Endothelial cell of umbilical vein (primary cell): ENCODE data around the gene SLC4A11. TPM values are rescaled to one million over a fixed set of nuclear protein-coding genes. Genes with fewer than 3 reads are reported as not detected.

ENCODE experiments used
- BruUV-seq: library from RNA; stranded (reverse); fragments of 400-500 nt; replicated peaks from 2 replicates; lab custom pipeline; 2021; lab: Mats Ljungman, UMichigan
- CTCF ChIA-PET: fragments of 300-600, 350-600 bp; sonication (Branson Sonifier 250); formaldehyde crosslinking; loops from one replicate; lab custom pipeline; 2021; ENCODE audit warnings: antibody characterized with exemption, inconsistent platforms; lab: Charles Lee
- POLR2A ChIA-PET: fragments of 300-600, 350-600 bp; sonication (Branson Sonifier 250); formaldehyde crosslinking; loops from one replicate; lab custom pipeline; 2021; ENCODE audit warnings: antibody characterized with exemption, inconsistent platforms; lab: Charles Lee
- DNase-seq: peaks from one replicate; pipeline ENCODE4 v3.0.0-alpha.2; 2011; ENCODE audit warnings: low read depth, low spot score
- FAIRE-seq: peaks from 2 replicates; lab custom pipeline; 2011; peaks lifted over from hg19 to GRCh38; lab: Jason Lieb, UNC
- H2AFZ ChIP-seq: 2 replicates; pipeline ENCODE4 v1.6.0; 2012; ENCODE audit warnings: low read depth, low read length, control low read depth, inconsistent platforms
- H3K27ac ChIP-seq: 2 replicates; pipeline ENCODE4 v1.5.1; 2011; ENCODE audit warnings: low read depth, mild to moderate bottlenecking, control low read depth, low read length, moderate library complexity; ENCODE audit not compliant: insufficient read depth
- H3K27me3 ChIP-seq, 2 experiments: 2 replicates each; pipeline versions ENCODE4 v1.6.0 to v1.6.1; 2011; ENCODE audit warnings: low read length in 2 of 2, mixed read lengths in 1 of 2; ENCODE audit not compliant: control insufficient read depth in 2 of 2, insufficient read depth in 2 of 2
- H3K36me3 ChIP-seq, 2 experiments: 2 replicates in 1 of 2; 3 replicates in 1 of 2; pipeline ENCODE4 v1.5.1; 2011; ENCODE audit warnings: low read length in 2 of 2, mild to moderate bottlenecking in 1 of 2, moderate library complexity in 1 of 2; ENCODE audit not compliant: control insufficient read depth in 2 of 2, insufficient read depth in 2 of 2; ENCODE audit errors: extremely low read depth in 1 of 2
- H3K4me1 ChIP-seq: 3 replicates; pipeline ENCODE4 v1.5.1; 2011; ENCODE audit warnings: mild to moderate bottlenecking, low read length; ENCODE audit not compliant: control insufficient read depth, insufficient read depth; ENCODE audit errors: extremely low read depth
- H3K4me2 ChIP-seq: 2 replicates; pipeline ENCODE4 v1.6.1; 2011; ENCODE audit warnings: low read length, control low read depth, mixed read lengths; ENCODE audit not compliant: insufficient read depth
- H3K4me3 ChIP-seq, 3 experiments: fragments of 200-600 bp in 1 of 3; sonication (generic), shearing (Covaris generic) in 1 of 3; replicated peaks in 1 of 3; 2 replicates each; pipeline ENCODE4 v1.5.1; 2011 to 2016; ENCODE audit warnings: control low read depth in 3 of 3, low read length in 3 of 3, mild to moderate bottlenecking in 2 of 3, inconsistent platforms in 1 of 3, low read depth in 1 of 3, moderate library complexity in 1 of 3; ENCODE audit not compliant: insufficient read depth in 1 of 3
- H3K79me2 ChIP-seq: 2 replicates; pipeline ENCODE4 v1.6.0; 2012; ENCODE audit warnings: low read length, inconsistent platforms; ENCODE audit not compliant: control insufficient read depth, insufficient read depth
- H3K9ac ChIP-seq: replicated peaks from 2 replicates; pipeline ENCODE3; 2011; ENCODE audit warnings: low read length, control low read depth; ENCODE audit not compliant: insufficient read depth; ENCODE audit errors: extremely low read depth
- H3K9me1 ChIP-seq: replicated peaks from 3 replicates; pipeline ENCODE4 v1.6.0; 2011; ENCODE audit warnings: mild to moderate bottlenecking, low read length; ENCODE audit not compliant: control insufficient read depth, insufficient read depth; ENCODE audit errors: extremely low read depth
- H3K9me3 ChIP-seq: replicated peaks from 2 replicates; pipeline ENCODE4 v1.5.1; 2012; ENCODE audit warnings: low read length, inconsistent platforms; ENCODE audit not compliant: control insufficient read depth, insufficient read depth
- H4K20me1 ChIP-seq: replicated peaks from 2 replicates; pipeline ENCODE3; 2011; ENCODE audit warnings: mild to moderate bottlenecking, low read length; ENCODE audit not compliant: control insufficient read depth, insufficient read depth; ENCODE audit errors: extremely low read depth
- CTCF ChIP-seq, 2 donors: IDR thresholded peaks; 1 replicate in 1 of 2; 2 replicates in 1 of 2; pipeline ENCODE4 v1.5.1; 2011; ENCODE audit warnings: low read length in 2 of 2, mild to moderate bottlenecking in 2 of 2, moderate library complexity in 2 of 2, control low read depth in 1 of 2, inconsistent platforms in 1 of 2, low read depth in 1 of 2; ENCODE audit not compliant: insufficient read depth in 1 of 2; ENCODE audit errors: extremely low read depth in 1 of 2
- EZH2 ChIP-seq: IDR thresholded peaks from 2 replicates; pipeline ENCODE4 v1.6.1; 2012; ENCODE audit warnings: borderline replicate concordance, low read depth, mild to moderate bottlenecking, moderate library complexity, low read length, inconsistent platforms; ENCODE audit not compliant: severe bottlenecking
- FOS ChIP-seq: IDR thresholded peaks from 2 replicates; pipeline ENCODE4 v1.6.1; 2011; ENCODE audit warnings: mild to moderate bottlenecking, low read length, moderate library complexity, borderline replicate concordance; ENCODE audit not compliant: insufficient read depth
- GATA2 ChIP-seq: IDR thresholded peaks from 2 replicates; pipeline ENCODE4 v1.7.0; 2011; ENCODE audit warnings: low read depth, mild to moderate bottlenecking, moderate library complexity, mixed read lengths, low read length; ENCODE audit not compliant: insufficient read length, insufficient read depth
- JUN ChIP-seq: IDR thresholded peaks from 2 replicates; pipeline ENCODE4 v1.6.1; 2011; ENCODE audit warnings: borderline replicate concordance, low read depth; ENCODE audit not compliant: insufficient read length, insufficient read depth
- MAX ChIP-seq: IDR thresholded peaks from 2 replicates; pipeline ENCODE4 v1.6.1; 2011; ENCODE audit not compliant: insufficient read depth, insufficient read length
- MYC ChIP-seq: IDR thresholded peaks from one replicate; pipeline ENCODE4 v1.6.1; 2011; ENCODE audit warnings: mild to moderate bottlenecking, low read depth, low read length
- POLR2A ChIP-seq: IDR thresholded peaks from 2 replicates; pipeline ENCODE4 v1.6.1; 2012; ENCODE audit warnings: low read depth, mild to moderate bottlenecking, control low read depth, low read length
- POLR2AphosphoS5 ChIP-seq: IDR thresholded peaks from 2 replicates; pipeline ENCODE4 v1.6.1; 2012; ENCODE audit warnings: low read depth, mild to moderate bottlenecking, control low read depth, low read length, moderate library complexity; ENCODE audit not compliant: insufficient read depth
- dilution Hi-C: fragments of 300-500 bp; cut with MboI; formaldehyde crosslinking; loops from one replicate; pipeline ENCODE4 v1.15.0; 2019; ENCODE audit warnings: low sequenced_read_pairs; ENCODE audit not compliant: extremely low pct_ligation_motif_present
- intact Hi-C: fragments of 100-400 bp; cut with micrococcal nuclease; formaldehyde crosslinking; loops from one replicate; pipeline ENCODE4 v1.10.0; 2022
- polyA plus RNA-seq, 4 experiments: library from polyadenylated mRNA; depleted of rRNA in 3 of 4; stranded (reverse) in 3 of 4; unstranded in 1 of 4; fragments of >200 nt; gene quantifications; 2 replicates each; pipeline versions ENCODE4 v1.2.1 to v1.2.3, GENCODE V29; 2011 to 2012; ENCODE audit warnings: missing spikeins in 1 of 4
- total RNA-seq: library from RNA; stranded (reverse); gene quantifications from 2 replicates; pipeline ENCODE4 v1.2.3, GENCODE V29; 2021

SLC4A11 gene
- total and polyA plus RNA-seq, 2 donors (not counting 3 experiments of a cell fraction or from before 2014, with no cell fraction given), result 5.7 to 10.2 TPM

- DNase-seq (no peak), FAIRE-seq (no peak)
Observed at GRCh38 chr20:3273371-3273770, 34.4 kb upstream of the SLC4A11 start.

More at GRCh38 chr20:3273371-3273770, 34.4 kb upstream of the SLC4A11 start:
- Histone ChIP-seq H2AFZ (no peak overlapping the region), H3K9ac (no peak overlapping the region), H3K4me2 (no peak overlapping the region), H3K9me3 (no peaks in the 10 kb centered on the region), H3K4me1 (no peaks in the 10 kb centered on the region), H3K27me3 (no peaks in the 10 kb centered on the region), H4K20me1 (no peaks in the 10 kb centered on the region), H3K4me3 (no peak overlapping the region), H3K27ac (no peak overlapping the region), H3K9me1 (no peaks in the 10 kb centered on the region), H3K79me2 (no peaks in the 10 kb centered on the region), H3K36me3 (peaks cover 5 to 28% of the 10 kb centered on the region in 2 experiments)
- intact Hi-C loops, result no loop called here
- ChIA-PET POLR2A (interaction anchor here (0.7 kb wide), 1 partner anchor 47 kb away, joined by 3 read pairs; no protein-coding TSS in a partner anchor), CTCF (interaction anchor here (0.6 to 2.0 kb wide), 3 partner anchors 10 to 220 kb away, joined by 3 to 9 read pairs (median 3); no protein-coding TSS in a partner anchor)
- BruUV-seq, result no TSS peak
- TF ChIP-seq FOS, result no peak
- no peak for TF ChIP-seq JUN
- TF ChIP-seq MAX, result no peak
- no peak for TF ChIP-seq MYC
- TF ChIP-seq POLR2AphosphoS5, result no peak
- no peak for TF ChIP-seq EZH2
- no peak for TF ChIP-seq POLR2A
- TF ChIP-seq CTCF (IDR thresholded peaks at IDR 0.05; ENCODE audit: extremely low read depth in 1 of 2, insufficient read depth in 1 of 2, low read depth in 1 of 2, low read length in 2 of 2), result no peak
- no peak for TF ChIP-seq GATA2
- dilution Hi-C loops, result no loop called here
